Activated CD4-positive, alpha-beta T cell treated with anti-CD3 and anti-CD28 coated beads, Interleukin-2, amount 10 ng/mL, durations not matched to agents 7 days and 5 days (primary cell): ENCODE measurements around the gene HNRNPA1. TPM values are rescaled to one million over a fixed set of nuclear protein-coding genes. Genes with fewer than 3 reads are reported as not detected.

Experiments
- CTCF ChIA-PET: fragments of 350-600 bp; sonication (Branson Sonifier 250); formaldehyde crosslinking; loops from one replicate; lab custom pipeline; 2021; ENCODE audit warnings: antibody characterized with exemption; lab: Charles Lee
- POLR2A ChIA-PET: fragments of 350-600 bp; sonication (Branson Sonifier 250); formaldehyde crosslinking; loops from one replicate; lab custom pipeline; 2021; ENCODE audit warnings: antibody characterized with exemption; lab: Charles Lee
- DNase-seq: peaks from one replicate; pipeline ENCODE4 v3.0.0-alpha.2; 2020
- H3K27ac Mint-ChIP-seq: one replicate; pipeline ENCODE4 v1.8.0; 2021; ENCODE audit warnings: mild to moderate bottlenecking, moderate library complexity, mixed read lengths
- H3K27me3 Mint-ChIP-seq: one replicate; pipeline ENCODE4 v1.8.0; 2021; ENCODE audit warnings: mixed read lengths
- H3K36me3 Mint-ChIP-seq: one replicate; pipeline ENCODE4 v1.8.0; 2021; ENCODE audit warnings: low read depth, mixed read lengths
- H3K4me1 Mint-ChIP-seq: one replicate; pipeline ENCODE4 v1.8.0; 2021; ENCODE audit warnings: mixed read lengths
- H3K4me3 Mint-ChIP-seq: one replicate; pipeline ENCODE4 v1.8.0; 2021; ENCODE audit warnings: mild to moderate bottlenecking, moderate library complexity, mixed read lengths
- H3K9me3 Mint-ChIP-seq: one replicate; pipeline ENCODE4 v1.8.0; 2021; ENCODE audit warnings: mixed read lengths
- total RNA-seq, 2 experiments: library from RNA; stranded (reverse); gene quantifications; one replicate each; pipeline ENCODE4 v1.2.3, GENCODE V29; 2021

HNRNPA1 gene
- total RNA-seq, 2 experiments from 2014 or later: 1,432 to 1,554 TPM

DNA sequence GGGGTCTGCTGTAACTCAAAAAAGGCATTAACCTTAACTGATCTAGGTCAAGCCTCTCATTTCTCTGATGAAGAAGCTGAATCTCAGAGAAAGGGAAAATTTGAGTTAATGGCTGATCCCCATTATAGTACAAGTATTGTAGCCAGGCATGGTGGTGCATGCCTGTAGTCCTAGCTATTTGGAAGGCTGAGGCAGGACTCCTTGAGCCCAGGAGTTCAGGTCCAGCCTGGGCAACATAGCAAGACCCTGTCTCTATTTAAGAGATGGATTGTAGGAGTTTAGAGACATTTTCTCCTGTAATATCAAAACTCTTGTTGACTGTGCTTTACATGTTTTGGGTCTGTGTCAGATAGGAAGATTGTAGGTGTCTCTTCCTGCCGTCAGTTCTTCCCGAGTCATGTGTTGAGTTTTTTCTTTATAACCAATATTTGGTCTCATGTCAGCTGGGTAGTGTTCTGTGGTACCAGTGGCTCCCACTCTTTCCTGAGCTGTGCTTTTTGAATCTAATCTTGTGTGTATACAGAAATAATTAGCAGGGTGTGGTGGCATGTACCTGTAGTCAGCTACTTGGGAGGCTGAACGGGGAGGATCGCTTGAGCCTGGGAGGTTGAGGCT is 53.0 kb downstream of the HNRNPA1 start:
- DNase-seq: no peak
- no peak overlapping the region for H3K27ac Mint-ChIP-seq
- POLR2A ChIA-PET: no interaction called here
- H3K27me3 Mint-ChIP-seq: no peaks in the 10 kb centered on the region
- no peaks in the 10 kb centered on the region for H3K9me3 Mint-ChIP-seq
- no peak overlapping the region for H3K4me3 Mint-ChIP-seq
- CTCF ChIA-PET: interaction anchor here (0.6 to 5.2 kb wide), 8 partner anchors 9 to 119 kb away, joined by 3 to 22 read pairs (median 4); partner anchors contain the start of gene COPZ1
- peaks cover 46% of the 10 kb centered on the region for H3K4me1 Mint-ChIP-seq
- peaks cover 18% of the 10 kb centered on the region for H3K36me3 Mint-ChIP-seq

Other genes with a start within 250 kb of the HNRNPA1 start
- gene HOXC5, start 247.7 kb upstream of the HNRNPA1 start, total RNA-seq: not detected
- gene HOXC4, start 226.9 kb upstream of the HNRNPA1 start, total RNA-seq: not detected
- gene SMUG1, start 91.7 kb upstream of the HNRNPA1 start, total RNA-seq: 10 to 100 TPM; 24.3 to 27.8 TPM
- gene CBX5, start 604 bp upstream of the HNRNPA1 start, total RNA-seq: 100 to 1,000 TPM; 145 to 170 TPM
- not detected for gene NFE2, start 20.3 kb downstream of the HNRNPA1 start, total RNA-seq
- gene COPZ1, start 44.4 kb downstream of the HNRNPA1 start, total RNA-seq: 100 to 1,000 TPM; 113 to 124 TPM
- gene GPR84, start 83.8 kb downstream of the HNRNPA1 start, total RNA-seq: under 1 TPM; 0.15 to 0.33 TPM
- 1 to 10 TPM in 1 of 2 experiments, under 1 TPM in 1; 0.48 to 1.3 TPM for gene ZNF385A, start 104.0 kb downstream of the HNRNPA1 start, total RNA-seq
- gene ITGA5, start 138.5 kb downstream of the HNRNPA1 start, total RNA-seq: 10 to 100 TPM; 83.5 to 88.7 TPM
- gene GTSF1, start 192.9 kb downstream of the HNRNPA1 start, total RNA-seq: 10 to 100 TPM in 1 of 2 experiments, 1 to 10 TPM in 1; 8.5 to 10.8 TPM
- 100 to 1,000 TPM; 182 to 215 TPM for gene NCKAP1L, start 217.0 kb downstream of the HNRNPA1 start, total RNA-seq